ENCODE measurements around the gene FAM135A. TPM values are rescaled to one million over a fixed set of nuclear protein-coding genes. Genes with fewer than 3 reads are reported as not detected.

The FAM135A gene
- total RNA-seq, 1 donor = 16.3 TPM

GRCh38 chr6:70574643-70575042 is 161.3 kb downstream of the FAM135A start:
- no peaks in the 10 kb centered on the region for H3K9me3 ChIP-seq (ENCODE audit: low read depth, low read length)
- no peak overlapping the region for H3K4me3 ChIP-seq (ENCODE audit: insufficient read depth, low read length)
- no peak overlapping the region for H3K4me2 ChIP-seq (ENCODE audit: insufficient read depth, low read length)
- H4K20me1 ChIP-seq (ENCODE audit: insufficient read depth, low read length) = no peaks in the 10 kb centered on the region
- no peaks in the 10 kb centered on the region for H3K27me3 ChIP-seq (ENCODE audit: insufficient read depth, low read length)
- no peak overlapping the region for H3K27ac ChIP-seq (ENCODE audit: low read depth, low read length)
- no peak overlapping the region for H2AFZ ChIP-seq (ENCODE audit: low read length)
- TF ChIP-seq, protein P1, sequence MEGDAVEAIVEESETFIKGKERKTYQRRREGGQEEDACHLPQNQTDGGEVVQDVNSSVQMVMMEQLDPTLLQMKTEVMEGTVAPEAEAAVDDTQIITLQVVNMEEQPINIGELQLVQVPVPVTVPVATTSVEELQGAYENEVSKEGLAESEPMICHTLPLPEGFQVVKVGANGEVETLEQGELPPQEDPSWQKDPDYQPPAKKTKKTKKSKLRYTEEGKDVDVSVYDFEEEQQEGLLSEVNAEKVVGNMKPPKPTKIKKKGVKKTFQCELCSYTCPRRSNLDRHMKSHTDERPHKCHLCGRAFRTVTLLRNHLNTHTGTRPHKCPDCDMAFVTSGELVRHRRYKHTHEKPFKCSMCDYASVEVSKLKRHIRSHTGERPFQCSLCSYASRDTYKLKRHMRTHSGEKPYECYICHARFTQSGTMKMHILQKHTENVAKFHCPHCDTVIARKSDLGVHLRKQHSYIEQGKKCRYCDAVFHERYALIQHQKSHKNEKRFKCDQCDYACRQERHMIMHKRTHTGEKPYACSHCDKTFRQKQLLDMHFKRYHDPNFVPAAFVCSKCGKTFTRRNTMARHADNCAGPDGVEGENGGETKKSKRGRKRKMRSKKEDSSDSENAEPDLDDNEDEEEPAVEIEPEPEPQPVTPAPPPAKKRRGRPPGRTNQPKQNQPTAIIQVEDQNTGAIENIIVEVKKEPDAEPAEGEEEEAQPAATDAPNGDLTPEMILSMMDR (IDR thresholded peaks at IDR 0.05; ENCODE audit: extremely low read depth, low read depth, low read length) = no peak
- H3K79me2 ChIP-seq (ENCODE audit: insufficient read depth, low read length) = peaks cover 3% of the 10 kb centered on the region
- no peak for DNase-seq (ENCODE audit: insufficient read length, low spot score, missing footprints)
- H3K36me3 ChIP-seq (ENCODE audit: insufficient read depth, low read length) = no peaks in the 10 kb centered on the region
- H3K4me1 ChIP-seq (ENCODE audit: insufficient read depth, low read length) = no peaks in the 10 kb centered on the region

DNA sequence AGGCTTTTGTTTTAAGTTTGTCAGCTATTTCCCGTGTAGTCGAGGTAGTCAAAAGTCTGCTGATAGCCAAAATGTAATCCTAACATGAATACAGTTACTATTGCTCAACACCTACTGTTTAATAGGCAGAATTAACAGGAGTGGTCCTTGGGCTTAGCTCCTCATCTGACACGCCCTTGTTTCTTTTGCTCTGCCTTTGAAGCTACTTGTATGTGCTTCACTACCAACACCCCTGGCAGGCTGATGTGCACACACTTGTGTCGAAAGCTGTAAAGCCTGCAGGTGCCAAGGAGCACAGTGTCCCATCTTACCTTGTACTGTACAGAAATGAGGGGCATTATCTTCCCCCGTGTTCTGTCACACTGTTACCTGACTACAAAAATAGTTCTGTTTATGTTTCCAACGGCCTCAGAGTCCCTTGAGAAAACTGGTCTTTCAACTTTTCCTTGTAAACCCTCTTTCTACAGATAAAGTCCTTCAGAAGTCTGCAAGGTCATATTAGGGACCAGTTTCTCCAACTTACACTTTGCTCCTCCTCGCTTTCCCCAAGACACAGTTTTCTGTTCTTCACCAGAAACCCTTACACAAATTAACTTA is 162.7 kb downstream of the FAM135A start:
- Histone ChIP-seq H3K27me3 (ENCODE audit: insufficient read depth, low read length) (no peaks in the 10 kb centered on the region), H3K4me3 (ENCODE audit: insufficient read depth, low read length) (no peak overlapping the region), H3K9me3 (ENCODE audit: low read depth, low read length) (no peaks in the 10 kb centered on the region), H2AFZ (ENCODE audit: low read length) (no peak overlapping the region), H4K20me1 (ENCODE audit: insufficient read depth, low read length) (no peaks in the 10 kb centered on the region), H3K36me3 (ENCODE audit: insufficient read depth, low read length) (peaks cover 11% of the 10 kb centered on the region), H3K79me2 (ENCODE audit: insufficient read depth, low read length) (no peaks in the 10 kb centered on the region), H3K4me1 (ENCODE audit: insufficient read depth, low read length) (no peaks in the 10 kb centered on the region), H3K27ac (ENCODE audit: low read depth, low read length) (no peak overlapping the region), H3K4me2 (ENCODE audit: insufficient read depth, low read length) (no peak overlapping the region)
- TF ChIP-seq, protein P1 (IDR thresholded peaks at IDR 0.05; ENCODE audit: extremely low read depth, low read depth, low read length) = no peak
- DNase-seq (ENCODE audit: insufficient read length, low spot score, missing footprints) = no peak

DNA sequence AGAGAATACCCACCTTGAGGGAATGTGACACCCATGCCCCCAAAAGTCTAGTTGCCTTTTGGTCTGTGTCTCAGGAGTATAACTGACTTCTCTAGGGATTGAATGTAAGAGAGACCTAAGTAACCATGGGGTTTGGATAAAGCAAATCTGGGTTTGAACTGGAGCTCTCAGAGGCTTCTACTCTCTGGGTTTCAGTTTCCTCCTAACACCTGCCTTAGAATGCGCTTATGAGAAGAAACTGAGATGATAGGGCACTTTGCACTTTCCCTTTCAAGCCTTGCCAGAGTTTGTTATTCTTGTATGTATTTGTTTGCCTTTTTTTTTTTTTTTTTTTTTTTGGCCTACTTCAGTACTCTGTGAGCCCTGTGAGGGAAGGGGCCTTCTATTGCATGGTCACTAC is 172.8 kb downstream of the FAM135A start:
- Histone ChIP-seq H4K20me1 (ENCODE audit: insufficient read depth, low read length) (no peaks in the 10 kb centered on the region), H3K4me2 (ENCODE audit: insufficient read depth, low read length) (no peak overlapping the region), H3K36me3 (ENCODE audit: insufficient read depth, low read length) (peaks cover 5% of the 10 kb centered on the region), H3K27ac (ENCODE audit: low read depth, low read length) (no peak overlapping the region), H3K4me1 (ENCODE audit: insufficient read depth, low read length) (no peaks in the 10 kb centered on the region), H3K9me3 (ENCODE audit: low read depth, low read length) (no peaks in the 10 kb centered on the region), H2AFZ (ENCODE audit: low read length) (no peak overlapping the region), H3K79me2 (ENCODE audit: insufficient read depth, low read length) (no peaks in the 10 kb centered on the region), H3K27me3 (ENCODE audit: insufficient read depth, low read length) (no peaks in the 10 kb centered on the region), H3K4me3 (ENCODE audit: insufficient read depth, low read length) (no peak overlapping the region)
- TF ChIP-seq, protein P1 (IDR thresholded peaks at IDR 0.05; ENCODE audit: extremely low read depth, low read depth, low read length) = no peak
- no peak for DNase-seq (ENCODE audit: insufficient read length, low spot score, missing footprints)

DNA sequence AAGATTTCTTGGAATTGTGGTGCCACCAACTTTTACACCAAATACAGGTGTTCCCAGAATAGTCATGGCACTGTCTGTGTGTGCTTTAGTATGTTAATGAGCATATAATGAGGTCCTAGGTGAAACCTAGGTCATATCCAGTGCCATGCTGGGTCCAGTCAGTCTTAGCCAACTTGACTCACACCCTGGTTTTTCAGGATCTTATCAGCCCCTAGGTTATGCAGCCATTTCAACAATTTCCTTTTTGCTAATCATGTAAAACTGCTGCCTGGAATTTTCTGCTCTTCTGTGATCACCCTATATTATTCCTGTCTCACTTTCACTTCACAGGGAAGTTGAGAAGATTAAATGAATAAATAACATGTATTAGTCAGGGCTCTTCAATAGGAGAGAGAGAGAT is 177.1 kb downstream of the FAM135A start:
- TF ChIP-seq, protein P1 (IDR thresholded peaks at IDR 0.05; ENCODE audit: extremely low read depth, low read depth, low read length) = no peak
- Histone ChIP-seq H3K4me1 (ENCODE audit: insufficient read depth, low read length) (no peaks in the 10 kb centered on the region), H3K79me2 (ENCODE audit: insufficient read depth, low read length) (no peaks in the 10 kb centered on the region), H3K27me3 (ENCODE audit: insufficient read depth, low read length) (no peaks in the 10 kb centered on the region), H2AFZ (ENCODE audit: low read length) (no peak overlapping the region), H3K4me2 (ENCODE audit: insufficient read depth, low read length) (no peak overlapping the region), H3K27ac (ENCODE audit: low read depth, low read length) (no peak overlapping the region), H3K4me3 (ENCODE audit: insufficient read depth, low read length) (no peak overlapping the region), H4K20me1 (ENCODE audit: insufficient read depth, low read length) (no peaks in the 10 kb centered on the region), H3K9me3 (ENCODE audit: low read depth, low read length) (no peaks in the 10 kb centered on the region), H3K36me3 (ENCODE audit: insufficient read depth, low read length) (no peaks in the 10 kb centered on the region)
- no peak for DNase-seq (ENCODE audit: insufficient read length, low spot score, missing footprints)

Data from osteoblast (primary cell).